Measurements from ENCODE around the gene ARHGAP40. TPM values are rescaled to one million over a fixed set of nuclear protein-coding genes. Genes with fewer than 3 reads are reported as not detected.
A peak's percentile ranks its signal among the peaks of the same experiment; 100 is the strongest.

The ARHGAP40 gene
- total and polyA plus RNA-seq, 2 of the 8 experiments (the other 6 are each of a cell fraction or from before 2014, with no cell fraction given) = 0.74 to 1.4 TPM

- peak overlapping the region; percentile 92 for H2AK5ac ChIP-seq (ENCODE audit: low read depth, low read length)
- H3K56ac ChIP-seq (replicated peaks; ENCODE audit: insufficient read length, low read depth, low read length) = peak overlapping the region; percentile 74
- WGBS, 2 experiments (ENCODE audit: extremely low coverage in 1 of 2, insufficient coverage in 1 of 2, insufficient read length in 1 of 2, insufficient replicate concordance in 2 of 2, low coverage in 1 of 2, low lambda C conversion rate in 2 of 2, missing lambda C conversion rate in 1 of 2) = 83% methylated on average over 3 of the region's 3 CpGs; no CpG with 5 or more reads in 1 of the 2 experiments
- H3K23me2 ChIP-seq (ENCODE audit: low read depth, low read length) = peaks cover 11% of the 10 kb centered on the region
- H2BK5ac ChIP-seq (ENCODE audit: low read depth, low read length) = no peak overlapping the region
- H4K8ac ChIP-seq (ENCODE audit: extremely low read depth, insufficient read depth, low read length) = no peak overlapping the region
- peak overlapping the region; percentile 49 for H3K4ac ChIP-seq (replicated peaks; ENCODE audit: insufficient read length, low read depth, low read length)
- no peaks in the 10 kb centered on the region for H3K9me3 ChIP-seq (ENCODE audit: insufficient read depth in 2 of 2, low read depth in 1 of 2, low read length in 1 of 2)
- FAIRE-seq (no peak), DNase-seq (ENCODE audit: low read depth in 1 of 2, low spot score in 2 of 2) (no peak)
- H2BK15ac ChIP-seq (ENCODE audit: low read length) = 0 out of 2 replicates have a peak overlapping the region, but pooled peaks have one; percentile 73
- no peaks in the 10 kb centered on the region for H3K27me3 ChIP-seq (replicated peaks in 1 of 4; ENCODE audit: control insufficient read depth in 3 of 4, extremely low read depth in 1 of 4, insufficient read depth in 3 of 4, low read length in 3 of 4)
- no peak overlapping the region for H3K14ac ChIP-seq (ENCODE audit: insufficient read length)
- H4K20me1 ChIP-seq (replicated peaks in 1 of 2; ENCODE audit: control insufficient read depth in 1 of 2, insufficient read depth in 2 of 2, low read length in 2 of 2) = peaks cover 0 to 6% of the 10 kb centered on the region in 2 experiments
- no peak overlapping the region for H4K5ac ChIP-seq (ENCODE audit: insufficient read length, low read depth, low read length)
- peak overlapping the region; percentile 44 for H4K91ac ChIP-seq (replicated peaks; ENCODE audit: insufficient read length, low read length)
- H2AFZ ChIP-seq (ENCODE audit: low read length) = no peak overlapping the region
- H2BK12ac ChIP-seq (ENCODE audit: low read depth, low read length) = peak overlapping the region; percentile 56; the same call in 1 of the 2 replicates
- no peak overlapping the region for H3K4me3 ChIP-seq (ENCODE audit: extremely low read depth in 1 of 4, insufficient read depth in 2 of 4, low read depth in 3 of 4, low read length in 4 of 4)
- H2BK120ac ChIP-seq (replicated peaks; ENCODE audit: low read depth, low read length) = no peak overlapping the region
- no peaks in the 10 kb centered on the region for H3K79me2 ChIP-seq (ENCODE audit: control insufficient read depth in 1 of 2, insufficient read depth in 2 of 2, low read length in 2 of 2)
- peaks cover 0 to 12% (median 4%) of the 10 kb centered on the region in 4 experiments; a peak in 3 of 7 replicates for H3K4me1 ChIP-seq (replicated peaks in 1 of 4; ENCODE audit: control insufficient read depth in 3 of 4, insufficient read depth in 4 of 4, low read length in 3 of 4)
- no peak overlapping the region for H3K27ac ChIP-seq (ENCODE audit: low read depth, low read length)
- H3K18ac ChIP-seq (ENCODE audit: extremely low read depth, low read length) = no peak overlapping the region
- H3K4me2 ChIP-seq (ENCODE audit: insufficient read depth in 1 of 2, low read depth in 2 of 2, low read length in 2 of 2) = no peak overlapping the region
- H3K23ac ChIP-seq (ENCODE audit: insufficient read length) = no peak overlapping the region
- CTCF ChIA-PET (ENCODE audit: partially characterized antibody) = no interaction called here
- POLR2A ChIA-PET (ENCODE audit: partially characterized antibody) = no interaction called here
- H3K79me1 ChIP-seq (ENCODE audit: low read depth, low read length) = no peaks in the 10 kb centered on the region; the same call in 1 of the 2 replicates
- peak overlapping the region; percentile 72 for H2BK20ac ChIP-seq (ENCODE audit: low read length)
- no peak overlapping the region for H3K9ac ChIP-seq (replicated peaks in 1 of 4; ENCODE audit: extremely low read depth in 1 of 4, low read depth in 3 of 4, low read length in 3 of 4)
- H3K36me3 ChIP-seq (ENCODE audit: control insufficient read depth in 2 of 4, insufficient read depth in 4 of 4, low read length in 3 of 4) = no peaks in the 10 kb centered on the region
- TF ChIP-seq EZH2 (IDR thresholded peaks at IDR 0.05; ENCODE audit: low read depth, low read length, severe bottlenecking) (no peak), JUND (IDR thresholded peaks at IDR 0.05; ENCODE audit: low read length) (no peak), TAF1 (IDR thresholded peaks at IDR 0.05; ENCODE audit: low read depth, low read length) (no peak), TCF12 (IDR thresholded peaks at IDR 0.05; ENCODE audit: low read depth, low read length) (no peak), BRCA1 (IDR thresholded peaks at IDR 0.05; ENCODE audit: low read depth, low read length) (no peak), FOSL1 (IDR thresholded peaks at IDR 0.05; ENCODE audit: insufficient read depth, low read depth, low read length) (no peak), USF2 (IDR thresholded peaks at IDR 0.05; ENCODE audit: low read length) (no peak), KDM4A (IDR thresholded peaks at IDR 0.05; ENCODE audit: low read depth, low read length, severe bottlenecking) (no peak), RAD21 (IDR thresholded peaks at IDR 0.05 in 1 of 2, conservative IDR thresholded peaks at IDR 0.05 in 1 of 2; ENCODE audit: low read depth in 2 of 2, low read length in 2 of 2) (no peak)
- TF ChIP-seq, protein P1, sequence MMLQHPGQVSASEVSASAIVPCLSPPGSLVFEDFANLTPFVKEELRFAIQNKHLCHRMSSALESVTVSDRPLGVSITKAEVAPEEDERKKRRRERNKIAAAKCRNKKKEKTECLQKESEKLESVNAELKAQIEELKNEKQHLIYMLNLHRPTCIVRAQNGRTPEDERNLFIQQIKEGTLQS (IDR thresholded peaks at IDR 0.05; ENCODE audit: insufficient read depth, low read depth, low read length) = no peak
Observed at GRCh38 chr20:38589967-38590675, 11.5 kb upstream of the ARHGAP40 start.

All from H1 (cell line).